IMR-90 (cell line): ENCODE data around the gene TRIM71. TPM values are rescaled to one million over a fixed set of nuclear protein-coding genes. Genes with fewer than 3 reads are reported as not detected.

ENCODE experiments used
- ATAC-seq: fragments of 200-7000 bp; cut with Tn5 transposase; 2 replicates; pipeline ENCODE4 v1.9.1; 2020; ENCODE audit warnings: low read depth, mild to moderate bottlenecking, moderate library complexity
- BruUV-seq: library from RNA; stranded (reverse); fragments of 400-500 nt; replicated peaks from 2 replicates; lab custom pipeline; 2021; lab: Mats Ljungman, UMichigan
- CTCF ChIA-PET: fragments of 300-600 bp; formaldehyde crosslinking; extraction: SDS; loops from one replicate; lab custom pipeline; 2021; ENCODE audit warnings: antibody characterized with exemption; lab: Yijun Ruan, JAX
- POLR2A ChIA-PET: fragments of 300-600 bp; sonication (Branson Sonifier 250); formaldehyde crosslinking; loops from one replicate; lab custom pipeline; 2022; ENCODE audit warnings: antibody characterized with exemption; ENCODE audit not compliant: unreplicated experiment; lab: Charles Lee
- DNase-seq: peaks from one replicate; pipeline ENCODE4 v3.0.0; 2013
- H2AFZ ChIP-seq: replicated peaks from 2 replicates; pipeline ENCODE3; 2013; ENCODE audit warnings: low read length, mild to moderate bottlenecking; ENCODE audit not compliant: poor library complexity
- H2AK5ac ChIP-seq: 2 replicates; pipeline ENCODE4 v1.6.1; 2013; ENCODE audit warnings: low read depth, low read length, inconsistent platforms
- H2AK9ac ChIP-seq: replicated peaks from 2 replicates; pipeline ENCODE3; 2013; ENCODE audit warnings: mild to moderate bottlenecking, low read depth, low read length, moderate library complexity; ENCODE audit not compliant: poor library complexity
- H2BK120ac ChIP-seq: 2 replicates; pipeline ENCODE4 v1.6.1; 2013; ENCODE audit warnings: low read depth, low read length, inconsistent platforms
- H2BK15ac ChIP-seq: 3 replicates; pipeline ENCODE4 v1.6.1; 2013; ENCODE audit warnings: low read depth, low read length, inconsistent platforms
- H2BK20ac ChIP-seq: 2 replicates; pipeline ENCODE4 v1.6.1; 2013; ENCODE audit warnings: low read depth, mild to moderate bottlenecking, inconsistent platforms, low read length, moderate library complexity
- H2BK5ac ChIP-seq: 2 replicates; pipeline ENCODE4 v1.6.1; 2013; ENCODE audit warnings: mild to moderate bottlenecking, low read depth, low read length, inconsistent platforms; ENCODE audit not compliant: poor library complexity, severe bottlenecking
- H3K14ac ChIP-seq: replicated peaks from 2 replicates; pipeline ENCODE4 v1.6.1; 2013; ENCODE audit warnings: low read depth, low read length, inconsistent platforms
- H3K18ac ChIP-seq: 2 replicates; pipeline ENCODE4 v1.6.1; 2013; ENCODE audit warnings: low read depth, low read length, control low read depth
- H3K23ac ChIP-seq: 2 replicates; pipeline ENCODE4 v1.6.1; 2013; ENCODE audit warnings: low read depth, low read length, inconsistent platforms
- H3K27ac ChIP-seq: 2 replicates; pipeline ENCODE4 v1.5.1; 2013; ENCODE audit warnings: mild to moderate bottlenecking, control low read depth, low read length; ENCODE audit not compliant: insufficient read depth
- H3K27me3 ChIP-seq: 2 replicates; pipeline ENCODE4 v1.6.1; 2013; ENCODE audit warnings: low read length; ENCODE audit not compliant: control insufficient read depth, insufficient read depth
- H3K36me3 ChIP-seq: 2 replicates; pipeline ENCODE4 v1.6.1; 2013; ENCODE audit warnings: low read length, mixed read lengths; ENCODE audit not compliant: control insufficient read depth, insufficient read depth
- H3K4ac ChIP-seq: 2 replicates; pipeline ENCODE4 v1.6.1; 2013; ENCODE audit warnings: low read depth, low read length, inconsistent platforms
- H3K4me1 ChIP-seq: 2 replicates; pipeline ENCODE4 v1.6.1; 2013; ENCODE audit warnings: low read length, mixed read lengths; ENCODE audit not compliant: control insufficient read depth, insufficient read depth
- H3K4me2 ChIP-seq: 2 replicates; pipeline ENCODE4 v1.6.1; 2013; ENCODE audit warnings: low read depth, mild to moderate bottlenecking, control low read depth, low read length, moderate library complexity
- H3K4me3 ChIP-seq: 2 replicates; pipeline ENCODE4 v1.5.1; 2013; ENCODE audit warnings: low read depth, mild to moderate bottlenecking, control low read depth, low read length, moderate library complexity; ENCODE audit not compliant: insufficient read depth
- H3K56ac ChIP-seq: 2 replicates; pipeline ENCODE4 v1.6.1; 2013; ENCODE audit warnings: low read length, inconsistent platforms; ENCODE audit not compliant: insufficient read depth; ENCODE audit errors: extremely low read depth
- H3K79me1 ChIP-seq, 2 experiments: 2 replicates each; pipeline ENCODE4 v1.6.1; 2013; ENCODE audit warnings: low read length in 2 of 2, inconsistent platforms in 1 of 2, low read depth in 1 of 2
- H3K9ac ChIP-seq: 2 replicates; pipeline ENCODE4 v1.6.1; 2013; ENCODE audit warnings: low read depth, low read length, control low read depth
- H3K9me1 ChIP-seq: 2 replicates; pipeline ENCODE4 v1.6.1; 2013; ENCODE audit warnings: low read length, inconsistent platforms; ENCODE audit not compliant: insufficient read depth
- H3K9me3 ChIP-seq: 2 replicates; pipeline ENCODE4 v1.6.1; 2013; ENCODE audit warnings: low read length; ENCODE audit not compliant: control insufficient read depth, insufficient read depth
- H4K20me1 ChIP-seq: 2 replicates; pipeline ENCODE4 v1.6.1; 2013; ENCODE audit warnings: low read length, inconsistent platforms; ENCODE audit not compliant: insufficient read depth
- H4K5ac ChIP-seq: 2 replicates; pipeline ENCODE4 v1.6.1; 2013; ENCODE audit warnings: mild to moderate bottlenecking, low read depth, low read length, control low read depth
- H4K8ac ChIP-seq, 2 experiments: 2 replicates each; pipeline ENCODE4 v1.6.1; 2013; ENCODE audit warnings: low read depth in 2 of 2, low read length in 2 of 2, control low read depth in 1 of 2, inconsistent platforms in 1 of 2
- H4K91ac ChIP-seq: 2 replicates; pipeline ENCODE4 v1.6.1; 2013; ENCODE audit warnings: low read depth, low read length, inconsistent platforms; ENCODE audit not compliant: insufficient read depth
- BHLHE40 ChIP-seq: fragments of 150-350 bp; IDR thresholded peaks from 2 replicates; pipeline ENCODE4 v1.6.1; 2016; ENCODE audit warnings: mild to moderate bottlenecking, low read depth, low read length
- CEBPB ChIP-seq: IDR thresholded peaks from 2 replicates; pipeline ENCODE4 v1.6.1; 2012; ENCODE audit warnings: low read depth, low read length, improper control_type of control experiment
- CHD1 ChIP-seq: IDR thresholded peaks from 2 replicates; pipeline ENCODE4 v1.6.1; 2012; ENCODE audit warnings: low read depth, low read length, improper control_type of control experiment
- CTCF ChIP-seq: conservative IDR thresholded peaks from 2 replicates; pipeline ENCODE4 v1.5.1; 2012; ENCODE audit warnings: mild to moderate bottlenecking, low read depth, low read length, improper control_type of control experiment
- FOS ChIP-seq: fragments of 150-350 bp; IDR thresholded peaks from 2 replicates; pipeline ENCODE4 v1.6.1; 2016; ENCODE audit warnings: low read depth, low read length
- MAFK ChIP-seq: IDR thresholded peaks from 2 replicates; pipeline ENCODE4 v1.6.1; 2012; ENCODE audit warnings: low read depth, low read length, improper control_type of control experiment
- MAZ ChIP-seq: IDR thresholded peaks from 2 replicates; pipeline ENCODE4 v1.6.1; 2012; ENCODE audit warnings: low read depth, mild to moderate bottlenecking, low read length, improper control_type of control experiment, moderate library complexity, borderline replicate concordance
- MXI1 ChIP-seq: IDR thresholded peaks from 2 replicates; pipeline ENCODE4 v1.6.1; 2012; ENCODE audit warnings: low read depth, mild to moderate bottlenecking, low read length, moderate library complexity, borderline replicate concordance
- NFE2L2 ChIP-seq: fragments of 150-350 bp; IDR thresholded peaks from 2 replicates; pipeline ENCODE4 v1.6.1; 2016; ENCODE audit warnings: low read depth, mild to moderate bottlenecking, low read length
- POLR2A ChIP-seq: IDR thresholded peaks from 2 replicates; pipeline ENCODE4 v1.6.1; 2012; ENCODE audit warnings: mild to moderate bottlenecking, low read depth, low read length
- RAD21 ChIP-seq: IDR thresholded peaks from 2 replicates; pipeline ENCODE4 v1.6.1; 2012; ENCODE audit warnings: low read length, improper control_type of control experiment
- RCOR1 ChIP-seq: IDR thresholded peaks from 2 replicates; pipeline ENCODE4 v1.6.1; 2012; ENCODE audit warnings: mild to moderate bottlenecking, low read length, improper control_type of control experiment; ENCODE audit not compliant: insufficient replicate concordance
- RFX5 ChIP-seq: IDR thresholded peaks from 2 replicates; pipeline ENCODE4 v1.8.0; 2012; ENCODE audit warnings: low read depth, mild to moderate bottlenecking, low read length, moderate library complexity
- SMC3 ChIP-seq: fragments of 150-350 bp; IDR thresholded peaks from 2 replicates; pipeline ENCODE4 v1.6.1; 2016; ENCODE audit warnings: low read depth, mild to moderate bottlenecking, antibody characterized with exemption, low read length, moderate library complexity
- USF2 ChIP-seq: fragments of 150-350 bp; IDR thresholded peaks from 2 replicates; pipeline ENCODE4 v1.6.1; 2017; ENCODE audit warnings: mild to moderate bottlenecking, antibody characterized with exemption, low read length, low read depth
- WGBS, 2 experiments: methylation state at CpG; one replicate each; pipeline versions ENCODE4 v1.1.5 to v1.1.7; 2013; ENCODE audit warnings: missing lambda C conversion rate in 2 of 2; ENCODE audit not compliant: insufficient read length in 1 of 2; ENCODE audit errors: extremely low coverage in 2 of 2; 5-methylcytosine and 5-hydroxymethylcytosine counted together
- dilution Hi-C: fragments of 300-500 bp; cut with HindIII; formaldehyde crosslinking; loops from one replicate; pipeline ENCODE4 v1.14.3; 2018; ENCODE audit warnings: low sequenced_read_pairs; ENCODE audit not compliant: unreplicated experiment
- in situ Hi-C: fragments of 300-500 bp; cut with MboI; formaldehyde crosslinking; loops from 3 replicates; pipeline ENCODE4 v1.14.3; 2019; ENCODE audit warnings: low sequenced_read_pairs, inconsistent platforms, mixed read lengths
- intact Hi-C: fragments of 100-400 bp; cut with micrococcal nuclease; formaldehyde crosslinking; loops from 2 replicates; pipeline ENCODE4 v1.10.0; 2022
- polyA plus RNA-seq, 3 experiments: library from polyadenylated mRNA; depleted of rRNA; stranded (reverse); fragments of >200 nt; gene quantifications; 2 replicates each; pipeline ENCODE4 v1.2.3, GENCODE V29; 2012; ENCODE audit warnings: low replicate concordance in 1 of 3
- total RNA-seq: library from RNA; depleted of rRNA; stranded (reverse); fragments of >200 nt; gene quantifications from 2 replicates; pipeline ENCODE4 v1.2.3, GENCODE V29; 2012
- TF ChIP-seq, protein P1 (sequence below): fragments of 150-350 bp; IDR thresholded peaks from 2 replicates; pipeline ENCODE4 v1.6.1; 2016; ENCODE audit warnings: low read depth, mild to moderate bottlenecking, low read length, moderate library complexity, borderline replicate concordance

TRIM71 gene
- total and polyA plus RNA-seq, 2 of the 4 experiments (the other 2 are of a cell fraction) = not detected

DNA sequence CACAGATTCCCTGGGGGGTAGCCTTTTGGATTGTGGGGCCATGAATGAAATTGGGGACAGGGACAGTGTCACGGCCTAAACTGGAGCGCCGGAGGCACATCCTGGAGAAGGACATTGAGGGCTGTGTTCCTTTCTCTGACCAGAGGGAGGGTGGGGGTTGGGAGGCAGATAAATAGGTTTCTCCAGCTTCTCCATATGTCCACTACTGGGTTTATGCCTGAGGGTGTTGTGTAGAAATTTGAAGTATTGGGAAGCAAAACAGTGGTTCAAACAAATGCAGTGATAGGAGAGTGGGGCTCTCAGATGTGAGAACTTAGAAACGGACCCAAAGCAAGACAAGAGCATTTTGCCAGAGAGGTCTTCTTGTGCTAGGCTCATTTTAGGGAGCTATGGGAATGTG lies 34.3 kb downstream of the TRIM71 start:
- no peak overlapping the region for H2BK5ac ChIP-seq
- H3K4me1 ChIP-seq = no peaks in the 10 kb centered on the region
- BruUV-seq = no TSS peak
- no peak overlapping the region for H3K4ac ChIP-seq
- no peaks in the 10 kb centered on the region for H3K9me3 ChIP-seq
- peaks cover 19% of the 10 kb centered on the region for H3K27me3 ChIP-seq
- H3K36me3 ChIP-seq = no peaks in the 10 kb centered on the region
- no peak overlapping the region for H3K4me3 ChIP-seq
- ChIA-PET POLR2A (no interaction called here), CTCF (interaction anchor here (1.0 kb wide), 1 partner anchor 14 kb away, joined by 4 read pairs; no protein-coding TSS in a partner anchor)
- no peak overlapping the region for H3K14ac ChIP-seq
- H2AFZ ChIP-seq = no peak overlapping the region
- no peak overlapping the region for H2AK9ac ChIP-seq
- no peak for TF ChIP-seq RAD21
- no peak for TF ChIP-seq FOS
- TF ChIP-seq CHD1 = no peak
- no peak for TF ChIP-seq USF2
- TF ChIP-seq NFE2L2 = no peak
- no peak for TF ChIP-seq SMC3
- TF ChIP-seq, protein P1, sequence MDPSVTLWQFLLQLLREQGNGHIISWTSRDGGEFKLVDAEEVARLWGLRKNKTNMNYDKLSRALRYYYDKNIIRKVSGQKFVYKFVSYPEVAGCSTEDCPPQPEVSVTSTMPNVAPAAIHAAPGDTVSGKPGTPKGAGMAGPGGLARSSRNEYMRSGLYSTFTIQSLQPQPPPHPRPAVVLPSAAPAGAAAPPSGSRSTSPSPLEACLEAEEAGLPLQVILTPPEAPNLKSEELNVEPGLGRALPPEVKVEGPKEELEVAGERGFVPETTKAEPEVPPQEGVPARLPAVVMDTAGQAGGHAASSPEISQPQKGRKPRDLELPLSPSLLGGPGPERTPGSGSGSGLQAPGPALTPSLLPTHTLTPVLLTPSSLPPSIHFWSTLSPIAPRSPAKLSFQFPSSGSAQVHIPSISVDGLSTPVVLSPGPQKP = no peak
- TF ChIP-seq MXI1 = no peak
- TF ChIP-seq CTCF = no peak
- no peak for TF ChIP-seq RFX5
- TF ChIP-seq CEBPB = no peak
- no peak for TF ChIP-seq POLR2A
- no peak for TF ChIP-seq BHLHE40
- no peak for TF ChIP-seq RCOR1
- TF ChIP-seq MAFK = no peak
- no peak for TF ChIP-seq MAZ
- H3K4me2 ChIP-seq = no peak overlapping the region
- no peak overlapping the region for H3K9ac ChIP-seq
- no peak overlapping the region for H4K91ac ChIP-seq
- no peaks in the 10 kb centered on the region for H3K79me1 ChIP-seq
- in situ Hi-C loops = no loop called here
- no peak overlapping the region for H3K23ac ChIP-seq
- no peak overlapping the region for H3K27ac ChIP-seq
- intact Hi-C loops = no loop called here
- H3K18ac ChIP-seq = no peak overlapping the region
- no peak overlapping the region for H2BK20ac ChIP-seq
- H2BK120ac ChIP-seq = no peak overlapping the region
- ATAC-seq (no peak), DNase-seq (no peak)
- no peak overlapping the region for H4K8ac ChIP-seq
- no peak overlapping the region for H3K56ac ChIP-seq
- WGBS, 2 experiments = 33% methylated on average over 1 of the region's 4 CpGs; no CpG with 5 or more reads in 1 of the 2 experiments
- H3K9me1 ChIP-seq = no peaks in the 10 kb centered on the region
- H2AK5ac ChIP-seq = no peak overlapping the region
- H4K20me1 ChIP-seq = no peaks in the 10 kb centered on the region
- no peak overlapping the region for H2BK15ac ChIP-seq
- dilution Hi-C loops = no loop called here
- H4K5ac ChIP-seq = no peak overlapping the region
